IMR-90 (cell line): ENCODE results near the gene SQSTM1. TPM values are rescaled to one million over a fixed set of nuclear protein-coding genes. Genes with fewer than 3 reads are reported as not detected.

ENCODE experiments used
- ATAC-seq: fragments of 200-7000 bp; cut with Tn5 transposase; 2 replicates; pipeline ENCODE4 v1.9.1; 2020; ENCODE audit warnings: low read depth, mild to moderate bottlenecking, moderate library complexity
- BruUV-seq: library from RNA; stranded (reverse); fragments of 400-500 nt; replicated peaks from 2 replicates; lab custom pipeline; 2021; lab: Mats Ljungman, UMichigan
- CTCF ChIA-PET: fragments of 300-600 bp; formaldehyde crosslinking; extraction: SDS; loops from one replicate; lab custom pipeline; 2021; ENCODE audit warnings: antibody characterized with exemption; lab: Yijun Ruan, JAX
- POLR2A ChIA-PET: fragments of 300-600 bp; sonication (Branson Sonifier 250); formaldehyde crosslinking; loops from one replicate; lab custom pipeline; 2022; ENCODE audit warnings: antibody characterized with exemption; ENCODE audit not compliant: unreplicated experiment; lab: Charles Lee
- DNase-seq: peaks from one replicate; pipeline ENCODE4 v3.0.0; 2013
- H2AFZ ChIP-seq: replicated peaks from 2 replicates; pipeline ENCODE3; 2013; ENCODE audit warnings: low read length, mild to moderate bottlenecking; ENCODE audit not compliant: poor library complexity
- H2AK5ac ChIP-seq: 2 replicates; pipeline ENCODE4 v1.6.1; 2013; ENCODE audit warnings: low read depth, low read length, inconsistent platforms
- H2AK9ac ChIP-seq: replicated peaks from 2 replicates; pipeline ENCODE3; 2013; ENCODE audit warnings: mild to moderate bottlenecking, low read depth, low read length, moderate library complexity; ENCODE audit not compliant: poor library complexity
- H2BK120ac ChIP-seq: 2 replicates; pipeline ENCODE4 v1.6.1; 2013; ENCODE audit warnings: low read depth, low read length, inconsistent platforms
- H2BK15ac ChIP-seq: 3 replicates; pipeline ENCODE4 v1.6.1; 2013; ENCODE audit warnings: low read depth, low read length, inconsistent platforms
- H2BK20ac ChIP-seq: 2 replicates; pipeline ENCODE4 v1.6.1; 2013; ENCODE audit warnings: low read depth, mild to moderate bottlenecking, inconsistent platforms, low read length, moderate library complexity
- H2BK5ac ChIP-seq: 2 replicates; pipeline ENCODE4 v1.6.1; 2013; ENCODE audit warnings: mild to moderate bottlenecking, low read depth, low read length, inconsistent platforms; ENCODE audit not compliant: poor library complexity, severe bottlenecking
- H3K14ac ChIP-seq: replicated peaks from 2 replicates; pipeline ENCODE4 v1.6.1; 2013; ENCODE audit warnings: low read depth, low read length, inconsistent platforms
- H3K18ac ChIP-seq: 2 replicates; pipeline ENCODE4 v1.6.1; 2013; ENCODE audit warnings: low read depth, low read length, control low read depth
- H3K23ac ChIP-seq: 2 replicates; pipeline ENCODE4 v1.6.1; 2013; ENCODE audit warnings: low read depth, low read length, inconsistent platforms
- H3K27ac ChIP-seq: 2 replicates; pipeline ENCODE4 v1.5.1; 2013; ENCODE audit warnings: mild to moderate bottlenecking, control low read depth, low read length; ENCODE audit not compliant: insufficient read depth
- H3K27me3 ChIP-seq: 2 replicates; pipeline ENCODE4 v1.6.1; 2013; ENCODE audit warnings: low read length; ENCODE audit not compliant: control insufficient read depth, insufficient read depth
- H3K36me3 ChIP-seq: 2 replicates; pipeline ENCODE4 v1.6.1; 2013; ENCODE audit warnings: low read length, mixed read lengths; ENCODE audit not compliant: control insufficient read depth, insufficient read depth
- H3K4ac ChIP-seq: 2 replicates; pipeline ENCODE4 v1.6.1; 2013; ENCODE audit warnings: low read depth, low read length, inconsistent platforms
- H3K4me1 ChIP-seq: 2 replicates; pipeline ENCODE4 v1.6.1; 2013; ENCODE audit warnings: low read length, mixed read lengths; ENCODE audit not compliant: control insufficient read depth, insufficient read depth
- H3K4me2 ChIP-seq: 2 replicates; pipeline ENCODE4 v1.6.1; 2013; ENCODE audit warnings: low read depth, mild to moderate bottlenecking, control low read depth, low read length, moderate library complexity
- H3K4me3 ChIP-seq: 2 replicates; pipeline ENCODE4 v1.5.1; 2013; ENCODE audit warnings: low read depth, mild to moderate bottlenecking, control low read depth, low read length, moderate library complexity; ENCODE audit not compliant: insufficient read depth
- H3K56ac ChIP-seq: 2 replicates; pipeline ENCODE4 v1.6.1; 2013; ENCODE audit warnings: low read length, inconsistent platforms; ENCODE audit not compliant: insufficient read depth; ENCODE audit errors: extremely low read depth
- H3K79me1 ChIP-seq, 2 experiments: 2 replicates each; pipeline ENCODE4 v1.6.1; 2013; ENCODE audit warnings: low read length in 2 of 2, inconsistent platforms in 1 of 2, low read depth in 1 of 2
- H3K9ac ChIP-seq: 2 replicates; pipeline ENCODE4 v1.6.1; 2013; ENCODE audit warnings: low read depth, low read length, control low read depth
- H3K9me1 ChIP-seq: 2 replicates; pipeline ENCODE4 v1.6.1; 2013; ENCODE audit warnings: low read length, inconsistent platforms; ENCODE audit not compliant: insufficient read depth
- H3K9me3 ChIP-seq: 2 replicates; pipeline ENCODE4 v1.6.1; 2013; ENCODE audit warnings: low read length; ENCODE audit not compliant: control insufficient read depth, insufficient read depth
- H4K20me1 ChIP-seq: 2 replicates; pipeline ENCODE4 v1.6.1; 2013; ENCODE audit warnings: low read length, inconsistent platforms; ENCODE audit not compliant: insufficient read depth
- H4K5ac ChIP-seq: 2 replicates; pipeline ENCODE4 v1.6.1; 2013; ENCODE audit warnings: mild to moderate bottlenecking, low read depth, low read length, control low read depth
- H4K8ac ChIP-seq, 2 experiments: 2 replicates each; pipeline ENCODE4 v1.6.1; 2013; ENCODE audit warnings: low read depth in 2 of 2, low read length in 2 of 2, control low read depth in 1 of 2, inconsistent platforms in 1 of 2
- H4K91ac ChIP-seq: 2 replicates; pipeline ENCODE4 v1.6.1; 2013; ENCODE audit warnings: low read depth, low read length, inconsistent platforms; ENCODE audit not compliant: insufficient read depth
- BHLHE40 ChIP-seq: fragments of 150-350 bp; IDR thresholded peaks from 2 replicates; pipeline ENCODE4 v1.6.1; 2016; ENCODE audit warnings: mild to moderate bottlenecking, low read depth, low read length
- CHD1 ChIP-seq: IDR thresholded peaks from 2 replicates; pipeline ENCODE4 v1.6.1; 2012; ENCODE audit warnings: low read depth, low read length, improper control_type of control experiment
- FOS ChIP-seq: fragments of 150-350 bp; IDR thresholded peaks from 2 replicates; pipeline ENCODE4 v1.6.1; 2016; ENCODE audit warnings: low read depth, low read length
- MXI1 ChIP-seq: IDR thresholded peaks from 2 replicates; pipeline ENCODE4 v1.6.1; 2012; ENCODE audit warnings: low read depth, mild to moderate bottlenecking, low read length, moderate library complexity, borderline replicate concordance
- RAD21 ChIP-seq: IDR thresholded peaks from 2 replicates; pipeline ENCODE4 v1.6.1; 2012; ENCODE audit warnings: low read length, improper control_type of control experiment
- RCOR1 ChIP-seq: IDR thresholded peaks from 2 replicates; pipeline ENCODE4 v1.6.1; 2012; ENCODE audit warnings: mild to moderate bottlenecking, low read length, improper control_type of control experiment; ENCODE audit not compliant: insufficient replicate concordance
- RFX5 ChIP-seq: IDR thresholded peaks from 2 replicates; pipeline ENCODE4 v1.8.0; 2012; ENCODE audit warnings: low read depth, mild to moderate bottlenecking, low read length, moderate library complexity
- USF2 ChIP-seq: fragments of 150-350 bp; IDR thresholded peaks from 2 replicates; pipeline ENCODE4 v1.6.1; 2017; ENCODE audit warnings: mild to moderate bottlenecking, antibody characterized with exemption, low read length, low read depth
- WGBS, 2 experiments: methylation state at CpG; one replicate each; pipeline versions ENCODE4 v1.1.5 to v1.1.7; 2013; ENCODE audit warnings: missing lambda C conversion rate in 2 of 2; ENCODE audit not compliant: insufficient read length in 1 of 2; ENCODE audit errors: extremely low coverage in 2 of 2; 5-methylcytosine and 5-hydroxymethylcytosine counted together
- dilution Hi-C: fragments of 300-500 bp; cut with HindIII; formaldehyde crosslinking; loops from one replicate; pipeline ENCODE4 v1.14.3; 2018; ENCODE audit warnings: low sequenced_read_pairs; ENCODE audit not compliant: unreplicated experiment
- in situ Hi-C: fragments of 300-500 bp; cut with MboI; formaldehyde crosslinking; loops from 3 replicates; pipeline ENCODE4 v1.14.3; 2019; ENCODE audit warnings: low sequenced_read_pairs, inconsistent platforms, mixed read lengths
- intact Hi-C: fragments of 100-400 bp; cut with micrococcal nuclease; formaldehyde crosslinking; loops from 2 replicates; pipeline ENCODE4 v1.10.0; 2022
- polyA plus RNA-seq, 3 experiments: library from polyadenylated mRNA; depleted of rRNA; stranded (reverse); fragments of >200 nt; gene quantifications; 2 replicates each; pipeline ENCODE4 v1.2.3, GENCODE V29; 2012; ENCODE audit warnings: low replicate concordance in 1 of 3
- total RNA-seq: library from RNA; depleted of rRNA; stranded (reverse); fragments of >200 nt; gene quantifications from 2 replicates; pipeline ENCODE4 v1.2.3, GENCODE V29; 2012
- TF ChIP-seq, protein P1 (sequence below): conservative IDR thresholded peaks from 2 replicates; pipeline ENCODE4 v1.5.1; 2012; ENCODE audit warnings: mild to moderate bottlenecking, low read depth, low read length, improper control_type of control experiment

The SQSTM1 gene
- total and polyA plus RNA-seq, 2 of the 4 experiments (the other 2 are of a cell fraction), result 152 to 184 TPM

- TF ChIP-seq USF2 (no peak), CHD1 (no peak), RAD21 (no peak), MXI1 (no peak), RFX5 (no peak), FOS (no peak), BHLHE40 (no peak), RCOR1 (no peak)
- TF ChIP-seq, protein P1, sequence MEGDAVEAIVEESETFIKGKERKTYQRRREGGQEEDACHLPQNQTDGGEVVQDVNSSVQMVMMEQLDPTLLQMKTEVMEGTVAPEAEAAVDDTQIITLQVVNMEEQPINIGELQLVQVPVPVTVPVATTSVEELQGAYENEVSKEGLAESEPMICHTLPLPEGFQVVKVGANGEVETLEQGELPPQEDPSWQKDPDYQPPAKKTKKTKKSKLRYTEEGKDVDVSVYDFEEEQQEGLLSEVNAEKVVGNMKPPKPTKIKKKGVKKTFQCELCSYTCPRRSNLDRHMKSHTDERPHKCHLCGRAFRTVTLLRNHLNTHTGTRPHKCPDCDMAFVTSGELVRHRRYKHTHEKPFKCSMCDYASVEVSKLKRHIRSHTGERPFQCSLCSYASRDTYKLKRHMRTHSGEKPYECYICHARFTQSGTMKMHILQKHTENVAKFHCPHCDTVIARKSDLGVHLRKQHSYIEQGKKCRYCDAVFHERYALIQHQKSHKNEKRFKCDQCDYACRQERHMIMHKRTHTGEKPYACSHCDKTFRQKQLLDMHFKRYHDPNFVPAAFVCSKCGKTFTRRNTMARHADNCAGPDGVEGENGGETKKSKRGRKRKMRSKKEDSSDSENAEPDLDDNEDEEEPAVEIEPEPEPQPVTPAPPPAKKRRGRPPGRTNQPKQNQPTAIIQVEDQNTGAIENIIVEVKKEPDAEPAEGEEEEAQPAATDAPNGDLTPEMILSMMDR, result no peak
- Histone ChIP-seq H3K4me1 (no peaks in the 10 kb centered on the region), H2AFZ (no peak overlapping the region), H2BK20ac (no peak overlapping the region), H3K4me2 (no peak overlapping the region), H3K36me3 (peaks cover 75% of the 10 kb centered on the region), H3K23ac (no peak overlapping the region), H2AK9ac (no peak overlapping the region), H3K4me3 (no peak overlapping the region), H3K56ac (no peak overlapping the region), H2BK120ac (no peak overlapping the region), H2BK5ac (no peak overlapping the region), H2BK15ac (no peak overlapping the region), H4K8ac (no peak overlapping the region), H3K27me3 (no peaks in the 10 kb centered on the region), H3K9ac (no peak overlapping the region), H3K9me3 (no peaks in the 10 kb centered on the region), H3K18ac (no peak overlapping the region), H3K79me1 (peaks cover 18 to 56% of the 10 kb centered on the region in 2 experiments), H3K4ac (no peak overlapping the region), H2AK5ac (no peak overlapping the region), H4K20me1 (peaks cover 80% of the 10 kb centered on the region), H3K27ac (no peak overlapping the region), H4K5ac (no peak overlapping the region), H3K9me1 (peaks cover under 1% of the 10 kb centered on the region), H4K91ac (no peak overlapping the region), H3K14ac (no peak overlapping the region)
- intact Hi-C loops, result no loop called here
- no peak for ATAC-seq
- WGBS, 2 experiments, result no CpG with 5 or more reads among the region's 8 CpGs
- dilution Hi-C loops, result no loop called here
- no TSS peak for BruUV-seq
- POLR2A ChIA-PET, result no interaction called here
- in situ Hi-C loops, result no loop called here
- no peak for DNase-seq
- CTCF ChIA-PET, result no interaction called here
These were observed 13.4 kb downstream of the SQSTM1 start for GRCh38 chr5:179834120-179834519.
